A549 (cell line): Measurements from ENCODE around the gene CEP112.

Experiments
- CBX8 ChIP-seq: fragments of 200-600 bp; sonication (generic); IDR thresholded peaks from 2 replicates; pipeline ENCODE4 v1.6.1; 2016
- ESRRA ChIP-seq: fragments of 150-350 bp; IDR thresholded peaks from 2 replicates; pipeline ENCODE4 v1.6.1; 2014; ENCODE audit warnings: mild to moderate bottlenecking, low read length, borderline replicate concordance
- MAFK ChIP-seq: fragments of 450-650 bp; IDR thresholded peaks from 2 replicates; pipeline ENCODE4 v1.6.1; 2014; ENCODE audit not compliant: partially characterized antibody
- POLR2A ChIP-seq: IDR thresholded peaks from 2 replicates; pipeline ENCODE4 v1.6.1; 2012; ENCODE audit warnings: mild to moderate bottlenecking, low read length
- RCOR1 ChIP-seq: fragments of 150-350 bp; IDR thresholded peaks from 2 replicates; pipeline ENCODE4 v1.6.1; 2014; ENCODE audit warnings: antibody characterized with exemption, low read length, low read depth
- RNF2 ChIP-seq: fragments of 200-600 bp; sonication (generic); IDR thresholded peaks from 2 replicates; pipeline ENCODE4 v1.6.1; 2016; ENCODE audit warnings: low read depth, mild to moderate bottlenecking, antibody characterized with exemption, moderate library complexity, borderline replicate concordance
- SMC3 ChIP-seq: fragments of >200 bp; sonication (Bioruptor Twin); formaldehyde crosslinking; IDR thresholded peaks from 3 replicates; pipeline ENCODE4 v1.6.1; 2018; ENCODE audit warnings: inconsistent platforms
- TF ChIP-seq, protein P1 (sequence below): fragments of 150-350 bp; IDR thresholded peaks from 2 replicates; pipeline ENCODE4 v1.6.1; 2014; ENCODE audit warnings: low read depth, mild to moderate bottlenecking, low read length
- TF ChIP-seq, protein P2 (sequence below): fragments of >200 bp; sonication (Bioruptor Twin); formaldehyde crosslinking; IDR thresholded peaks from 3 replicates; pipeline ENCODE4 v1.5.1; 2016
- TF ChIP-seq, protein P3 (sequence below): IDR thresholded peaks from 2 replicates; pipeline ENCODE4 v1.6.1; 2012

DNA sequence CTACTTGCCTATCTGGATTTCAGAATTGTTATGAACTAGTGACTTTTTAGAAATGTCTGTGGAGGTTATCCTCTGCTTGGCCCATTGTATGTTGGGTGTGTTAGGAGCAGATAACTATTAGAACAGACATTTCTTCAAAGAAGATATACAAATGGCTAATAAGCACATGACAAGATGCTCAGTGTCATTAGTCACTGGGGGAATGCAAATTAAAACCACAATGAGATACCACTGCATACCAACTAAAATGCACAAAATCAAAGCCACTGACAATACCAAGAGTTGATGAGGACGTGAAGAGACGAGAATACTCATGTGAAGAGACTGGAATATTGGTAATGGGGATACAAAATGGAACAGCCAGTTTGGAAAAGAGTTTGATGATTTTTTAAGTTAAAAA lies 39.2 kb downstream of the CEP112 start:
- TF ChIP-seq, protein P1, sequence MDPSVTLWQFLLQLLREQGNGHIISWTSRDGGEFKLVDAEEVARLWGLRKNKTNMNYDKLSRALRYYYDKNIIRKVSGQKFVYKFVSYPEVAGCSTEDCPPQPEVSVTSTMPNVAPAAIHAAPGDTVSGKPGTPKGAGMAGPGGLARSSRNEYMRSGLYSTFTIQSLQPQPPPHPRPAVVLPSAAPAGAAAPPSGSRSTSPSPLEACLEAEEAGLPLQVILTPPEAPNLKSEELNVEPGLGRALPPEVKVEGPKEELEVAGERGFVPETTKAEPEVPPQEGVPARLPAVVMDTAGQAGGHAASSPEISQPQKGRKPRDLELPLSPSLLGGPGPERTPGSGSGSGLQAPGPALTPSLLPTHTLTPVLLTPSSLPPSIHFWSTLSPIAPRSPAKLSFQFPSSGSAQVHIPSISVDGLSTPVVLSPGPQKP, result no peak
- TF ChIP-seq, protein P2, sequence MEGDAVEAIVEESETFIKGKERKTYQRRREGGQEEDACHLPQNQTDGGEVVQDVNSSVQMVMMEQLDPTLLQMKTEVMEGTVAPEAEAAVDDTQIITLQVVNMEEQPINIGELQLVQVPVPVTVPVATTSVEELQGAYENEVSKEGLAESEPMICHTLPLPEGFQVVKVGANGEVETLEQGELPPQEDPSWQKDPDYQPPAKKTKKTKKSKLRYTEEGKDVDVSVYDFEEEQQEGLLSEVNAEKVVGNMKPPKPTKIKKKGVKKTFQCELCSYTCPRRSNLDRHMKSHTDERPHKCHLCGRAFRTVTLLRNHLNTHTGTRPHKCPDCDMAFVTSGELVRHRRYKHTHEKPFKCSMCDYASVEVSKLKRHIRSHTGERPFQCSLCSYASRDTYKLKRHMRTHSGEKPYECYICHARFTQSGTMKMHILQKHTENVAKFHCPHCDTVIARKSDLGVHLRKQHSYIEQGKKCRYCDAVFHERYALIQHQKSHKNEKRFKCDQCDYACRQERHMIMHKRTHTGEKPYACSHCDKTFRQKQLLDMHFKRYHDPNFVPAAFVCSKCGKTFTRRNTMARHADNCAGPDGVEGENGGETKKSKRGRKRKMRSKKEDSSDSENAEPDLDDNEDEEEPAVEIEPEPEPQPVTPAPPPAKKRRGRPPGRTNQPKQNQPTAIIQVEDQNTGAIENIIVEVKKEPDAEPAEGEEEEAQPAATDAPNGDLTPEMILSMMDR, result no peak
- TF ChIP-seq ESRRA (no peak), RNF2 (no peak), RCOR1 (no peak), POLR2A (no peak), CBX8 (no peak), MAFK (no peak), SMC3 (no peak)
- TF ChIP-seq, protein P3, sequence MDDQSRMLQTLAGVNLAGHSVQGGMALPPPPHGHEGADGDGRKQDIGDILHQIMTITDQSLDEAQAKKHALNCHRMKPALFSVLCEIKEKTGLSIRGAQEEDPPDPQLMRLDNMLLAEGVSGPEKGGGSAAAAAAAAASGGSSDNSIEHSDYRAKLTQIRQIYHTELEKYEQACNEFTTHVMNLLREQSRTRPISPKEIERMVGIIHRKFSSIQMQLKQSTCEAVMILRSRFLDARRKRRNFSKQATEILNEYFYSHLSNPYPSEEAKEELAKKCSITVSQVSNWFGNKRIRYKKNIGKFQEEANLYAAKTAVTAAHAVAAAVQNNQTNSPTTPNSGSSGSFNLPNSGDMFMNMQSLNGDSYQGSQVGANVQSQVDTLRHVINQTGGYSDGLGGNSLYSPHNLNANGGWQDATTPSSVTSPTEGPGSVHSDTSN, result no peak
